Gastrocnemius medialis (tissue), 4 donors: ENCODE measurements around the gene PDE1C. TPM values are rescaled to one million over a fixed set of nuclear protein-coding genes. Genes with fewer than 3 reads are reported as not detected.

ENCODE experiments used
- ATAC-seq, 2 donors: fragments of 150-250 bp; one replicate each; pipeline ENCODE4 v1.9.1; 2016
- DNase-seq, 2 donors: peaks; one replicate each; pipeline ENCODE4 v3.0.0-alpha.2; 2019
- H3K27ac ChIP-seq, 4 donors: fragments of 200-600 bp; sonication (generic); 1 replicate in 1 of 4; 2 replicates in 3 of 4; pipeline ENCODE4 v1.5.1; 2016 to 2018; ENCODE audit warnings: mild to moderate bottlenecking in 2 of 4, moderate library complexity in 1 of 4
- H3K27me3 ChIP-seq, 3 donors: fragments of 200-600 bp; sonication (generic) in 2 of 3; 1 replicate in 1 of 3; 2 replicates in 2 of 3; pipeline versions ENCODE4 v1.5.1 to v1.6.0; 2016 to 2019; ENCODE audit warnings: mild to moderate bottlenecking in 1 of 3, moderate library complexity in 1 of 3
- H3K36me3 ChIP-seq, 2 donors: fragments of 200-600 bp; sonication (generic) in 1 of 2; one replicate each; pipeline ENCODE4 v1.5.1; 2017 to 2018
- H3K4me1 ChIP-seq, 2 donors: fragments of 200-600 bp; sonication (generic) in 1 of 2; one replicate each; pipeline ENCODE4 v1.5.1; 2016 to 2017; ENCODE audit warnings: mild to moderate bottlenecking in 2 of 2
- H3K4me3 ChIP-seq, 4 donors: fragments of 200-600 bp; sonication (generic) in 3 of 4; 1 replicate in 1 of 4; 2 replicates in 3 of 4; pipeline ENCODE4 v1.5.1; 2016 to 2019; ENCODE audit warnings: mild to moderate bottlenecking in 2 of 4
- H3K9me3 ChIP-seq, 3 donors: fragments of 200-600 bp; sonication (generic) in 2 of 3; 1 replicate in 1 of 3; 2 replicates in 2 of 3; pipeline ENCODE4 v1.5.1; 2016 to 2019
- CTCF ChIP-seq, 5 experiments: fragments of 450-650 bp in 3 of 5; fragments of 200-600 bp in 2 of 5; sonication (generic) in 2 of 5; IDR thresholded peaks in 4 of 5; conservative IDR thresholded peaks in 1 of 5; 1 replicate in 4 of 5; 2 replicates in 1 of 5; pipeline ENCODE4 v1.5.1; 2016 to 2019; ENCODE audit warnings: antibody characterized with exemption in 5 of 5, mild to moderate bottlenecking in 3 of 5, moderate library complexity in 3 of 5
- POLR2A ChIP-seq, 2 donors: fragments of 450-650 bp; IDR thresholded peaks; one replicate each; pipeline ENCODE4 v1.6.1; 2017; ENCODE audit warnings: antibody characterized with exemption in 2 of 2, mild to moderate bottlenecking in 2 of 2, moderate library complexity in 2 of 2
- in situ Hi-C, 4 donors: fragments of 200-750 bp; cut with MboI; loops; one replicate each; pipeline versions ENCODE4 v1.15.0 to v1.8.0; 2017; ENCODE audit warnings: low sequenced_read_pairs in 4 of 4
- intact Hi-C: fragments of 100-400 bp; cut with DNase I; formaldehyde crosslinking; loops from one replicate; pipeline ENCODE4 v1.15.1; 2023; ENCODE audit warnings: low total_unique reads
- total RNA-seq, 4 donors: library from RNA; depleted of rRNA; stranded (reverse); fragments of >200 nt; gene quantifications; one replicate each; pipeline versions ENCODE4 v1.1.0 to v1.2.3, GENCODE V29; 2016

Gene PDE1C
- total RNA-seq, 4 donors from 2014 or later, result 0.46 to 1.2 (median 0.67) TPM

GRCh38 chr7:32115831-32116230 lies 45.6 kb upstream of the PDE1C start:
- ATAC-seq (no peak), DNase-seq (no peak)
- in situ Hi-C loops (no loop called here), intact Hi-C loops (no loop called here)
- Histone ChIP-seq H3K9me3 (no peaks in the 10 kb centered on the region), H3K4me3 (no peak overlapping the region), H3K4me1 (no peaks in the 10 kb centered on the region), H3K27me3 (no peaks in the 10 kb centered on the region), H3K27ac (no peak overlapping the region), H3K36me3 (no peaks in the 10 kb centered on the region)
- TF ChIP-seq POLR2A (IDR thresholded peaks at IDR 0.05) (no peak), CTCF (IDR thresholded peaks at IDR 0.05 in 4 of 5, conservative IDR thresholded peaks at IDR 0.05 in 1 of 5) (no peak)

GRCh38 chr7:32108651-32109050 lies 38.4 kb upstream of the PDE1C start:
- DNase-seq (no peak), ATAC-seq (no peak)
- no peak overlapping the region for H3K4me3 ChIP-seq
- no peak overlapping the region for H3K27ac ChIP-seq
- no peaks in the 10 kb centered on the region for H3K27me3 ChIP-seq
- intact Hi-C loops (no loop called here), in situ Hi-C loops (no loop called here)
- H3K36me3 ChIP-seq, result no peaks in the 10 kb centered on the region
- H3K9me3 ChIP-seq, result no peaks in the 10 kb centered on the region
- TF ChIP-seq POLR2A (IDR thresholded peaks at IDR 0.05), result no peak
- no peak for TF ChIP-seq CTCF (IDR thresholded peaks at IDR 0.05 in 4 of 5, conservative IDR thresholded peaks at IDR 0.05 in 1 of 5)
- no peaks in the 10 kb centered on the region for H3K4me1 ChIP-seq

- peaks cover 0 to 4% of the 10 kb centered on the region in 2 donors for H3K4me1 ChIP-seq
- intact Hi-C loops, result no loop called here
- TF ChIP-seq CTCF (IDR thresholded peaks at IDR 0.05 in 4 of 5, conservative IDR thresholded peaks at IDR 0.05 in 1 of 5) (no peak), POLR2A (IDR thresholded peaks at IDR 0.05) (no peak)
- no peaks in the 10 kb centered on the region for H3K36me3 ChIP-seq
- H3K9me3 ChIP-seq, result no peaks in the 10 kb centered on the region
- no peak overlapping the region for H3K4me3 ChIP-seq
- H3K27ac ChIP-seq, result no peak overlapping the region
- no peak for DNase-seq
- no peak for ATAC-seq
- in situ Hi-C loops, result no loop called here
- H3K27me3 ChIP-seq, result no peaks in the 10 kb centered on the region
Measured at GRCh38 chr7:32104766-32105165, 34.6 kb upstream of the PDE1C start.

GRCh38 chr7:32103361-32103760 lies 33.2 kb upstream of the PDE1C start:
- no peak for TF ChIP-seq POLR2A (IDR thresholded peaks at IDR 0.05)
- TF ChIP-seq CTCF (IDR thresholded peaks at IDR 0.05 in 4 of 5, conservative IDR thresholded peaks at IDR 0.05 in 1 of 5), result no peak
- ATAC-seq, result no peak
- Histone ChIP-seq H3K36me3 (no peaks in the 10 kb centered on the region), H3K9me3 (no peaks in the 10 kb centered on the region), H3K27me3 (no peaks in the 10 kb centered on the region), H3K4me1 (peaks cover 0 to 4% of the 10 kb centered on the region in 2 donors), H3K4me3 (no peak overlapping the region), H3K27ac (no peak overlapping the region)
- intact Hi-C loops, result no loop called here
- in situ Hi-C loops, result no loop called here
- DNase-seq, result no peak

- Histone ChIP-seq H3K4me3 (no peak overlapping the region), H3K27me3 (no peaks in the 10 kb centered on the region), H3K4me1 (peaks cover 0 to 4% of the 10 kb centered on the region in 2 donors), H3K9me3 (no peaks in the 10 kb centered on the region), H3K36me3 (no peaks in the 10 kb centered on the region), H3K27ac (no peak overlapping the region)
- ATAC-seq (no peak), DNase-seq (no peak)
- in situ Hi-C loops, result no loop called here
- intact Hi-C loops, result no loop called here
- TF ChIP-seq POLR2A (IDR thresholded peaks at IDR 0.05), result no peak
- TF ChIP-seq CTCF (IDR thresholded peaks at IDR 0.05 in 4 of 5, conservative IDR thresholded peaks at IDR 0.05 in 1 of 5), result no peak
Measured at GRCh38 chr7:32102432-32102873, 32.2 kb upstream of the PDE1C start.
